BLaER1 treated with 17β-estradiol and CSF1 and Interleukin-3, amounts not matched to agents 10 nM and 100 nM (cell line): Measurements from ENCODE around the gene TTC34.
"Not testable (repeated sequence)": the region's sequence is repeated elsewhere in the genome, so short reads cannot be mapped to it uniquely, and the experiment has no call there.

Source experiments
- H3K27ac ChIP-seq, 11 experiments: shearing (Covaris generic); formaldehyde crosslinking; 2 replicates each; pipeline ENCODE4 v1.8.1; 2022
- H3K27me3 ChIP-seq, 11 experiments: shearing (Covaris generic); formaldehyde crosslinking; 2 replicates each; pipeline ENCODE4 v1.8.1; 2022
- H3K36me3 ChIP-seq, 11 experiments: shearing (Covaris generic); formaldehyde crosslinking; 2 replicates each; pipeline ENCODE4 v1.8.1; 2022
- H3K4me1 ChIP-seq, 10 experiments: shearing (Covaris generic); formaldehyde crosslinking; 2 replicates each; pipeline ENCODE4 v1.8.1; 2022
- H3K4me2 ChIP-seq, 11 experiments: shearing (Covaris generic); formaldehyde crosslinking; 2 replicates each; pipeline ENCODE4 v1.8.1; 2022
- H3K4me3 ChIP-seq, 10 experiments: shearing (Covaris generic); formaldehyde crosslinking; 2 replicates each; pipeline ENCODE4 v1.8.1; 2022
- H3K9ac ChIP-seq, 11 experiments: shearing (Covaris generic); formaldehyde crosslinking; 2 replicates each; pipeline ENCODE4 v1.8.1; 2022
- H3K9me3 ChIP-seq, 11 experiments: shearing (Covaris generic); formaldehyde crosslinking; replicated peaks in 1 of 11; 2 replicates each; pipeline ENCODE4 v1.8.1; 2022
- H4K20me1 ChIP-seq, 11 experiments: shearing (Covaris generic); formaldehyde crosslinking; 2 replicates each; pipeline ENCODE4 v1.8.1; 2022
- Cebpa-rat ChIP-seq, 11 experiments: shearing (Covaris generic); IDR thresholded peaks; 2 replicates each; pipeline ENCODE4 v1.8.1; 2022

TTC34 gene

GRCh38 chr1:2799811-2800663 is 1.5 kb downstream of the TTC34 start:
- no peaks in the 10 kb centered on the region for H3K36me3 ChIP-seq
- no peak overlapping the region for H3K27ac ChIP-seq
- peaks cover 8 to 16% (median 14%) of the 10 kb centered on the region in 11 experiments for H3K9me3 ChIP-seq
- no peaks in the 10 kb centered on the region for H3K27me3 ChIP-seq
- peaks cover 22 to 61% (median 53%) of the 10 kb centered on the region in 10 experiments for H3K4me1 ChIP-seq
- TF ChIP-seq Cebpa-rat (IDR thresholded peaks at IDR 0.05): no peak
- no peak overlapping the region for H3K4me3 ChIP-seq
- peaks cover 0 to 30% (median 0%) of the 10 kb centered on the region in 11 experiments; a peak in 5 of 22 replicates for H4K20me1 ChIP-seq
- H3K9ac ChIP-seq: peak overlapping the region in 2 of 11 experiments; percentile 38 to 47; a peak in 2 of 22 replicates
- peak overlapping the region in 8 of 11 experiments; percentile 68 to 87 (median 80); a peak in 16 of 22 replicates for H3K4me2 ChIP-seq

DNA sequence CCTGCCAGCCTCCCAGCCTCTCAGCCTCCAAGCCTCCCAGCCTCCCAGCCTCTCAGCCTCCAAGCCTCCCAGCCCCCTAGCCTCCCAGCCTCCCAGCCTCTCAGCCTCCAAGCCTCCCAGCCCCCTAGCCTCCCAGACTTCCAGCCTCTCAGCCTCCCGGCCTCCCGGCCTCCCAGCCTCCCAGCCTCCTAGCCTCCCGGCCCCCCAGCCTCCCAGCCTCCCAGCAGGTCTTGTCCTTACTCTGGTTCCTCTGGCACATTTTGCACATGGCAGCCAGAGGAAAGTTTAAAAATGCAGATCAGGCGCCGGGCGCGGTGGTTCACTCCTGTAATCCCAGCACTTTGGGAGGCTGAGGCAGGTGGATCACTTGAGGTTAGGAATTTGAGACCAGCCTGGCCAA is 2.5 kb downstream of the TTC34 start:
- not testable (repeated sequence) for H3K4me3 ChIP-seq, H3K27me3 ChIP-seq, H3K27ac ChIP-seq, H3K36me3 ChIP-seq, H3K9ac ChIP-seq
- Histone ChIP-seq H3K9me3 (peaks cover 19 to 27% (median 25%) of the 10 kb centered on the region in 11 experiments), H4K20me1 (peaks cover 0 to 20% (median 0%) of the 10 kb centered on the region in 11 experiments; a peak in 4 of 22 replicates), H3K4me1 (peaks cover 22 to 61% (median 53%) of the 10 kb centered on the region in 10 experiments), H3K4me2 (peak overlapping the region in 5 of 11 experiments; percentile 79 to 87 (median 82); a peak in 8 of 22 replicates)

DNA sequence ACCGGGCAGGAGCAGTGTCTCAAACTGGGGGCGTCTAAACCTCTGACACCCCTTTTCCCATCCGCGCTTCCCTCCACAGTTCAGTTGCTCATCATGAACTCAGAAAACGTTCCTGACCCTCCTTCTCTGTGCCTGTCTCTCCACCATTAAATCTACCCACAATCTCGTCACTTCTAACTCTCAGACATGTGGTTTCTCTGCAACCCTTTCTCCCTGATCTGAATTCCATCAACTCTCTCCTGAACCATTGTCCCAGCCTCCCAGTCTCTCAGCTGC is 3.8 kb downstream of the TTC34 start:
- Histone ChIP-seq H3K4me1 (peaks cover 22 to 60% (median 53%) of the 10 kb centered on the region in 10 experiments), H3K27me3 (no peaks in the 10 kb centered on the region)

GRCh38 chr1:2796890-2797740 is 4.4 kb downstream of the TTC34 start:
- H3K9me3 ChIP-seq: peaks cover 38 to 45% (median 43%) of the 10 kb centered on the region in 11 experiments
- no peaks in the 10 kb centered on the region for H3K27me3 ChIP-seq
- H3K36me3 ChIP-seq: no peaks in the 10 kb centered on the region
- TF ChIP-seq Cebpa-rat (IDR thresholded peaks at IDR 0.05): no peak
- peak overlapping the region in 4 of 11 experiments; percentile 19 to 34 (median 22); a peak in 5 of 22 replicates for H3K27ac ChIP-seq
- peak overlapping the region in 3 of 10 experiments; percentile 33 to 40 (median 38); a peak in 6 of 20 replicates for H3K4me3 ChIP-seq
- peaks cover 0 to 5% (median 0%) of the 10 kb centered on the region in 11 experiments; a peak in 1 of 22 replicates for H4K20me1 ChIP-seq
- H3K9ac ChIP-seq: peak overlapping the region in 4 of 11 experiments; percentile 24 to 58 (median 38); a peak in 6 of 22 replicates
- H3K4me2 ChIP-seq: peak overlapping the region; percentile 1 to 98 (median 77); a peak in 20 of 22 replicates
- peaks cover 20 to 55% (median 50%) of the 10 kb centered on the region in 10 experiments for H3K4me1 ChIP-seq

More for the DNA sequence above, 3.8 kb downstream of the TTC34 start:
- Histone ChIP-seq H3K36me3 (no peaks in the 10 kb centered on the region), H3K27ac (peak overlapping the region in 2 of 11 experiments; percentile 19 to 20; a peak in 3 of 22 replicates), H3K4me3 (no peak overlapping the region; a peak in 1 of 20 replicates), H3K9ac (peak overlapping the region in 3 of 11 experiments; percentile 24 to 58 (median 41); a peak in 4 of 22 replicates), H3K4me2 (peak overlapping the region in 9 of 11 experiments; percentile 61 to 98 (median 85); a peak in 19 of 22 replicates), H3K9me3 (peaks cover 32 to 40% (median 38%) of the 10 kb centered on the region in 11 experiments), H4K20me1 (peaks cover 0 to 9% (median 0%) of the 10 kb centered on the region in 11 experiments; a peak in 1 of 22 replicates)
- TF ChIP-seq Cebpa-rat (IDR thresholded peaks at IDR 0.05): no peak

DNA sequence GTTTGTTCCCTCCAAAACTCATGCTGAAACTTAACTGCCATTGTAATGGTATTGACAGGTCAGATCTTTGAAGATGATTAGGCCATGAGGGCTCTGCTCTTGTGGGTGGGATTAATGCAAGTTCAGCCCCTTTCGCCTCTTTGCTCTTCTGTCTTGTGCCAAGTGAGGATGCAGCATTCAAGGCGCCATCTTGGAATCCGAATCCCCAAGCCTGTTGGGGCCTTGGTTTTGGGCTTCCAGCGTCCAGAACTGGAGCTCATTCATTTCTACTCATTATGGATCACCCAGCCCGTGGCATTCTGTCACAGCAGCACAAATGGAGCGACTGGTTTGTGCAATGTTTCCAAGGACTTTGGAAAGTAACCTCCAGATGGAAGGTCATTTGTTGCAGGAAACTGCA is 5.6 kb downstream of the TTC34 start:
- no peak for TF ChIP-seq Cebpa-rat (IDR thresholded peaks at IDR 0.05)
- H3K9me3 ChIP-seq: peaks cover 49 to 57% (median 55%) of the 10 kb centered on the region in 11 experiments
- no peaks in the 10 kb centered on the region for H3K36me3 ChIP-seq
- H3K27ac ChIP-seq: no peak overlapping the region
- no peaks in the 10 kb centered on the region for H4K20me1 ChIP-seq
- no peak overlapping the region for H3K4me3 ChIP-seq
- no peak overlapping the region for H3K9ac ChIP-seq
- H3K4me2 ChIP-seq: peak overlapping the region in 6 of 11 experiments; percentile 77 to 98 (median 90); a peak in 10 of 22 replicates
- peaks cover 9 to 44% (median 38%) of the 10 kb centered on the region in 10 experiments; a peak in 19 of 20 replicates for H3K4me1 ChIP-seq
- H3K27me3 ChIP-seq: no peaks in the 10 kb centered on the region

DNA sequence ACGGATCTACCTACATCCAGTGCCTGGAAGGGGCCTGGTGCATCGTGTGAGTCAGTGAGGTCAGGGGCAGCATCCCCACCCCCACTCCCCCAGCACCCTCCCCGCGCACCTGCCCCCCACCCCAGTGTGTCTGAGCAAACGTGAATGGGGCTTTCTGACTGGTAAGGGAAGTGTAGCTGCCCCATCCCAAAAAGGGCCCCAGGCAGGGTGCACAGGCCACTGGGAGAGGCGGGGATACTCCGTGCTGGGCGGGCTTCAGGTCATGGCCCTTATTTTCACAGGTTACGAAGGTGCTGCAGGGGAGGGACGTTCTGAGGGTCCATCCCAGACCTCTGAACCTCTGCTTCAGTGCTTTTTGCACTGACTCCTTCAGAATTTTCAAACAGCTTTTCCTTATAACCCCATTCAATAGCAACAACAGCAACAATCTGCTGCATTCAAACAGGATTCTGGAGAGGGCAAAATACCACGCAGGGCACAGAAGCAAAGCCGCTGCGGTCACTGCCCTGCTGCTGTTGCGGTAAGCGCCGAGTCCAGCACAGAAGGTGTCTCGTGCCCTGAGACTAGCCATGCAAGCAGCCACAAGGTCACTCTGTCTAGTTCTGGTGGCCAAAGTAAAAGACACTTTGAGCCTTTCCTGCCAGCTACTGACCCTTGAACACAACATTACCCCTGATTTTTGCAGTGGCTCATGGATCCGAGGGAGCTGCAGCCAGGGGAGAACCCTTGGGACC is 10.3 kb downstream of the TTC34 start:
- H3K4me1 ChIP-seq: peaks cover 18 to 40% (median 33%) of the 10 kb centered on the region in 10 experiments
- H3K27ac ChIP-seq: no peak overlapping the region

GRCh38 chr1:2789986-2790581 is 11.4 kb downstream of the TTC34 start:
- H3K27me3 ChIP-seq: no peaks in the 10 kb centered on the region
- no peak overlapping the region for H3K4me3 ChIP-seq
- peak overlapping the region; percentile 40 to 82 (median 73); a peak in 20 of 22 replicates for H3K4me2 ChIP-seq
- H3K27ac ChIP-seq: peak overlapping the region in 9 of 11 experiments; percentile 70 to 84 (median 76); a peak in 17 of 22 replicates
- no peak for TF ChIP-seq Cebpa-rat (IDR thresholded peaks at IDR 0.05)
- peaks cover 0 to 2% (median 0%) of the 10 kb centered on the region in 11 experiments; a peak in 1 of 22 replicates for H4K20me1 ChIP-seq
- H3K4me1 ChIP-seq: peaks cover 18 to 35% (median 32%) of the 10 kb centered on the region in 10 experiments
- H3K9me3 ChIP-seq: peaks cover 52 to 58% (median 55%) of the 10 kb centered on the region in 11 experiments
- no peaks in the 10 kb centered on the region for H3K36me3 ChIP-seq
- H3K9ac ChIP-seq: peak overlapping the region in 2 of 11 experiments; percentile 59 to 69; a peak in 5 of 22 replicates

More for the DNA sequence above, 10.3 kb downstream of the TTC34 start:
- no peaks in the 10 kb centered on the region for H3K27me3 ChIP-seq
- no peaks in the 10 kb centered on the region for H3K36me3 ChIP-seq
- no peak overlapping the region for H3K9ac ChIP-seq
- no peak for TF ChIP-seq Cebpa-rat (IDR thresholded peaks at IDR 0.05)
- 0 out of 22 replicates have a peak, but pooled peaks cover 0 to 2% (median 0%) of the 10 kb centered on the region in 11 experiments for H4K20me1 ChIP-seq
- H3K9me3 ChIP-seq: peaks cover 60 to 69% (median 66%) of the 10 kb centered on the region in 11 experiments
- no peak overlapping the region for H3K4me2 ChIP-seq
- H3K4me3 ChIP-seq: no peak overlapping the region
